Activated T-cell treated with anti-CD3 and anti-CD28 coated beads for 4 hours (primary cell): ENCODE measurements around the gene CARMIL3.
A peak's percentile ranks its signal among the peaks of the same experiment; 100 is the strongest.
"Not testable (repeated sequence)": the region's sequence is repeated elsewhere in the genome, so short reads cannot be mapped to it uniquely, and the experiment has no call there.

Experiments used
- DNase-seq: peaks from one replicate; pipeline ENCODE4 v3.0.0-alpha.2; 2020

Gene CARMIL3

DNA sequence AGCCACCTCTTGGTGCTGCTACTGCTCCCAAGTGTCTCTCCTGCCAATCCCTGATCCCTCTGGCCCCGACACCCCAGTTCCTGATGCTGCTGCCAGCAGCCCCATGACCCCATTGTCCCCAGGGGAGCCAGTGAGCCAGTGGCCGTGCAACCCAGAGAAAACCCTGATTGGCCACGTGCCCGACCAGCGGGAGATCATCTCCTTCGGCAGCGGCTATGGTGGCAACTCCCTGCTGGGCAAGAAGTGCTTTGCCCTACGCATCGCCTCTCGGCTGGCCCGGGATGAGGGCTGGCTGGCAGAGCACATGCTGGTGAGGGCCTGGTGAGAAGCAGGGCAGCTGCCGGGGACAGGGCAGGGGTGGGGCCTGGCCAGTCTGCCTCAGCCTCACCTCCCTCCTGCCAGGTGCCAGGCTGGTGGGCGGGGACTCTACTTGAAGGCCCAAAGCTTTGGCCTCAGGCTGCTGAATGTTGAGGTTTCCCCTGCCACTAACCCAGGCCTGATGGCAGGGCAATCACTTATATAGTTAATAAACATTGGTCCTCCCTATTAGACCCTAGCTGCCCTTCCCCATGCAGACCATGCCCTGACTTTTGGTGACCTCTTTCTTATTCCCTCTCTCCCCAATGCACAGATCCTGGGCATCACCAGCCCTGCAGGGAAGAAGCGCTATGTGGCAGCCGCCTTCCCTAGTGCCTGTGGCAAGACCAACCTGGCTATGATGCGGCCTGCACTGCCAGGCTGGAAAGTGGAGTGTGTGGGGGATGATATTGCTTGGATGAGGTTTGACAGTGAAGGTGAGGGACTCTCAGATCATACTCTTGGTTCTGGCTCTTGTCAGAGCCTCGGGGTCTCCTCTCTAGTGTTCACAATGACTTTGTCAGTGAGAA is 47.4 kb downstream of the CARMIL3 start:
- no peak for DNase-seq

DNA sequence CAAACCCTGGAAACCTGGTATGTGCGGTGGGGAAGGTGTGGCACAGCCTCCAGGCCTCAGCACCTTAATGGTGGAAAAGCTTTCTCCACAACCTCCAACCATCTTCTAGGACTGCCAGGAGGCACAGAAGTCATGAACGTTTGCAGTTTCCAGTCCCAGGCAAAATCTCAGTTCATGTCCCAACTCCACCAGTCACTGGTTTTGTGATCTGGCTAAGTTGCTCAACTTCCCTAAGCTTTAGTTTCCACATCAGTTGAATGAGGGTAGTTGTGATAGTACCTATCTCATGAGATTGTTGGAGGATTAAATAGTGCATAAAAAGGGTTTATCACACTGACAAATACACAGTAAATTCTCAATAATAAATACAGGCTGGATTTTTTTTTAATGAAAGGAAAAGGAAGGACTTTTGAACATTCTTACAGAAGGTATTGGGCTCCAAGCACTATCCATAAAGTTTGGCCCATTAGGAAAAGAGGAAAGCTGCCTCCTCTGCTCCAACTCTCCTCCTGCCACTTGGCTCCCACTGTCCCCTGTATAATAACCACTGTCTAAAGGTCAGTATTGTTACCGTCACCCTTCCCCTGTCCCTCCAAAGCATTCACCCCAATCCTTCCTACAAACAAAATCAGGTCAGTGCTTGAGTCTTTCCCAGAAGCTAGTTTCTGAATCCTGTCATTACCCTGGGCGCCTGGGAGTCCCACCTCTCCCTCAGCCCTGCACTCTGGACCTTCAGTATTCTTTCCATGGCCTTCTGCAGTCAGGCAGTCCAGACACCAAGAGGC is 48.6 kb downstream of the CARMIL3 start:
- no peak for DNase-seq

DNA sequence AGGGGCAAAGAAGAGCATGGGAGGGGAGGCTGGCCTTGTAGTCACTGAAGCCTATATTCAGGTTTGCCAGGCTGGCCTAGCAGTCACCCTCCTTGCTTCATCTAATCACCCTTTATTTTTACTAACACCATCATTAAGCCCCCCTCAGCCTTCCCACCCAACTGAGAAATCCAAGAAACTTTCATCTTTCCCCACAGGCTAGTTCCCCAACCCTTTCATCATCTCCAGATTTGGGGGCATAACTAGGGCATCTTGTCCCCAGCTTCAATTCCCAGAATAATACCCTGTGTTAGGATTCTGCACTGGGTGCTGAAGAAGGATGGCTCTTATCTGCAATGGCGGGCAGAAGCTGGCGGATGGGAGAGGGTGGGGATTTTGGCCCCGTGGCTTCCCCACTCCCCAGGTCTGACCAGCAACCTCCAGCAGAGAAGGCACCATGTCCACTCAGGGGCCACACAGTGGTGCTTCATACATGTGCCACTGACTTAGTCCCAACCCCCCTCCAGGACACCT is 49.2 kb downstream of the CARMIL3 start:
- DNase-seq = no peak

DNA sequence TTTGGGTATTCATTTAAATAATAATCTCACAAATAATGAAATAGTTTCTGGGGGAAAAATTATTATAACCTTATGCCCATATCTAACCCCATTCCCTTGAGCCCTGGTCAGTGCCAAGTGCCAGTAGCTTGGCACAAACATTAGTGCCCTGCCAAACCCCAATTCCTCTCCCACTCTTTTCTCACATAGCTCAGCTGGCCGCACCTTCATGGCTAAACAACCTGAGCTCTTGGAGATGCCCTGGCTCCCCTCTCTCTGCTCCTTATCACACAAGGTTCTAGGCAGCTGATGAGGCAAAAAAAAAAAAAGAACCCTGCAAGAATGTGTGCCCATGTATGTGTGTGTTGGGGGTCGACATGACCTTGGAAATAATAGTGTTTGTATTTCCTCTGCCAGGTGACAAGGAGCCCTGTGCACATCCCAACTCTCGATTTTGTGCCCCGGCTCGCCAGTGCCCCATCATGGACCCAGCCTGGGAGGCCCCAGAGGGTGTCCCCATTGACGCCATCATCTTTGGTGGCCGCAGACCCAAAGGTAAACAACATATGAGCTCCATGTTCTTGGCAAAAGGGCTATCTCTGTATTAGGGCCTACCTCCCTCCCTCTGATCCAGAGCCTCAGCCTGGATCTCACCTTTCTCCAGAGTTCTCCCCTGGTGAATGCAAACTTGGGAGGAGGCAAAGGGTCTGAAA is 50.7 kb downstream of the CARMIL3 start:
- DNase-seq = no peak

DNA sequence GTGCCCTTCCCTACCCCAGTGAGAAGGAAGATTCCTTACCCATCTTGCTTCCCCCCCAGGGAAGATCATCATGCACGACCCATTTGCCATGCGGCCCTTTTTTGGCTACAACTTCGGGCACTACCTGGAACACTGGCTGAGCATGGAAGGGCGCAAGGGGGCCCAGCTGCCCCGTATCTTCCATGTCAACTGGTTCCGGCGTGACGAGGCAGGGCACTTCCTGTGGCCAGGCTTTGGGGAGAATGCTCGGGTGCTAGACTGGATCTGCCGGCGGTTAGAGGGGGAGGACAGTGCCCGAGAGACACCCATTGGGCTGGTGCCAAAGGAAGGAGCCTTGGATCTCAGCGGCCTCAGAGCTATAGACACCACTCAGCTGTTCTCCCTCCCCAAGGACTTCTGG is 51.6 kb downstream of the CARMIL3 start:
- no peak for DNase-seq

DNA sequence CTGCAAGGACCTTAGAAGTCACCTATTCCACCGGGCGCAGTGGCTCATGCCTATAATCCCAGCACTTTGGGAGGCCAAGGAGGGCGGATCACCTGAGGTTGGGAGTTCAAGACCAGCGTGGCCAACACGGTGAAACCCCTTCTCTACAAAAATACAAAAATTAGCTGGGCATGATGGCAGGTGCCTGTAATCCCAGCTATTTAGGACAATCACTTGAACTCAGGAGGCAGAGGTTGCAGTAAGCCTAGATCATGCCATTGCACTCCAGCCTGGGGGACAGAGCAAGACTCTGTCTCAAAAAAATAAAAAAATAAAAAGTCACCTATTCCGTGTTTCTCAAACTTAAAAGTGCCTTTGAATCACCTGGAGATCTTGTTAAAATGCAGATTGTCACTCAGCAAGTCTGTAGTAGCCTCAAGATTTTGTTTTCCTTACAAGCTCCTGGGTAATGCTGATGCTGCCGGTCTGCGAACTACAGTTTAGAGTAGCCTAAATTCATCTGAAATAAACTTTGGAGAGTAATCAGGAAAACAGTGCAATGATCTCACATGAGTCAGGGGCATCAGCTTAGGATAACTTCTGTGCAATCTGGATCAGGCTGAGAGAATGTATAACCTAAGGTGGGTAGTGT is 53.9 kb downstream of the CARMIL3 start:
- DNase-seq = not testable (repeated sequence)

DNA sequence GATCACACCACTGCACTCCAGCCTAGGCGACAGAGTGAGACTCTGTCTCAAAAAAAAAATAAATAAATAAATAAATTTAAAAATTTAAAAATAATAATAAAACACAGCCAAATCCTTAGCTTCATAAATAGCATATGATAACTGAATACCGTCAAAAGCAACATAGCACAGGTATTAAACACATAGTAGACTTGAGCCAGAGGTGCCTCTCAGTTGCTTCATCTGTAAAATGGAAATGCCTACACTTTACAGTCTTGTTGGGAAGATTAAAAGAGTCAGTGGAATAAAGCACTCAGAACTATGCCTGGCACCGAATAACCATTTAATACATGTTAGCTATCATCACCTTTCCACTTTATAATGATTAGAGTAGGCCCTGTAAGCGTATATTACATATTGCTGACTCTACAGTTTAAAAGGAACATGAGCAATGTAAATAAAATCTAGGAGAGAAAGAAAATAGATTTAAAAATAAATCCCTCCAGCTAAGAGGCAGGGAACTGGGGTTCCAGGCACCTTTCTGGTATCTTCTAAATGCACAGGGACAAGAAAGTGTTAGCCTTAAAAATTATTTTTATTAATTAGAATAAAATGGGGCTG is 55.0 kb downstream of the CARMIL3 start:
- no peak for DNase-seq

DNA sequence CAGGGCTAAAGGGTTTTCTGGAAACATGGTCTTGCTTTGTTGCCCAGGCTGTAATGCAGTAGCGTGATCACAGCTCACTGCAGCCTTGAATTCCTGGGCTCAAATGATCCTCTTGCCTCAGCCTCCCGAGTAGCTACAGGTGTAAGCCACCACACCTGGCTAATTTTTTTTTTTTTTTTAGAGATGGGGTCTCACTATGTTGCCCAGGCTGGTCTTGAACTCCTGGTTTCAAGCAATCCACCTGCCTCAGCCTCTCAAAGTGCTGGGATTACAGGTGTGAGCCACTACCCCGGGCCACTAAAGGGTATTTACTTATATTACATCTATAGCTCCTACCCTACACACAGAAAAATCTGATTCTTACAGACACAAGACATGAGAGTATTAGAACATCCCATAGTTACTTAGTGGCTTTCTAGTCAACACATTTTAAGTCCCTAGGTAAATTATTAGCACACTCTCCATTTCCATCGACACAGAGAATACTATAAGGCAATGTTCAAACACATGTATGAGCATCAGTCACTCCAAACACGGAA is 56.6 kb downstream of the CARMIL3 start:
- DNase-seq = no peak

DNA sequence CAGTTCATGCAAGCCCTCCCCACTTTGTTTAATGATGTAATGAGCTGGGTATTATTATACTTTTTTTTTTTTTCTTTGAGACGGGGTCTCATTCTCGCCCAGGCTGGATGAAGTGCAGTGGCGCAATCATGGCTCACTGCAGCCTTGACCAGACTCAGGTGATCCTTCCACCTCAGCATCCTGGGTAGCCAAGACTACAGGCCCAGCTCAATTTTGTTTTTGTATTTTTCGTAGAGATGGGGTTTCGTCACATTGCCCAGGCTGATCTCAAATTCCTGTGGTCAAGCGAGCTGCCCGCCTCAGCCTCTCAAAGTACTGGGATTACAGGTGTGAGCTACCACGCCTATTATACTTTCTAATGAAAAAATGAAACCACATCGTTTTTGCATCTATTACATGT is 58.3 kb downstream of the CARMIL3 start:
- no peak for DNase-seq

DNA sequence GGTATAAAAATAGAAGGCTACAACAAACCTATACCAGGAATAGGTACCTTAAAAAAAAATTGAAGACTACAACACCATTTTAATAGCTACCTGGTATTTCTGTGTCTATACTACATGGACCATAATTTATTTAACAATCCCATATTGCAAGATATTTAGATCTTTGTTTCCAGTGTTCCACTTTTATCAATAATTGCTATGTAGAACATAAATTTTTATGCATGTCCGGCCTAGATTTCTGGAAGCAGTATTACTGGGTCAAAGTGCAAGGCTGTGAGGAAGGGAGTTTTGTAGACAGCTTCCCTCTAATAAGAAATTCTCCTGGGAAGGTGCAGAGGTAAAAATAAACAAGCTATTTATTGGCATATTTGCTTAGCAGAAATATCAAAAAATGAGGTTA is 58.7 kb downstream of the CARMIL3 start:
- DNase-seq = no peak

DNA sequence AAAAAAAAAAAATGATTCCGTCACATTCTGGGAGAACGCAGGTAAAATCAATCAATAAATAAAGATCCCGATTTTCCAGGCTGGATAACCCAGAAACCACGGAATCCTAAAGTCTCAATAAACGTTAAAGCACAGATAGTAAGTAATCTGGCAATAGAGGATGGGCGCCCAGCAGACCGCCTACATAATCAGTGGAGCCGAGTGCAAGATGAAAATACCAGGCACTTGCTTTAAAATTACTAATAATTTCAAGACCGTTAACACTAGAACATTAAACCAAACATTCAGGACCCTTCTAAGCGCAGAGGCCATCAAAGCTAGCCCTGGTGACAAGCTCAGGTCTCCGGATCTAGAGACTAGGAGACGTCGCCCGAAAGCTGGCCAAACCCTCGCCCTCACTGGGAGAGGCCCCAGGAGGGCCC is 61.6 kb downstream of the CARMIL3 start:
- DNase-seq = no peak

DNA sequence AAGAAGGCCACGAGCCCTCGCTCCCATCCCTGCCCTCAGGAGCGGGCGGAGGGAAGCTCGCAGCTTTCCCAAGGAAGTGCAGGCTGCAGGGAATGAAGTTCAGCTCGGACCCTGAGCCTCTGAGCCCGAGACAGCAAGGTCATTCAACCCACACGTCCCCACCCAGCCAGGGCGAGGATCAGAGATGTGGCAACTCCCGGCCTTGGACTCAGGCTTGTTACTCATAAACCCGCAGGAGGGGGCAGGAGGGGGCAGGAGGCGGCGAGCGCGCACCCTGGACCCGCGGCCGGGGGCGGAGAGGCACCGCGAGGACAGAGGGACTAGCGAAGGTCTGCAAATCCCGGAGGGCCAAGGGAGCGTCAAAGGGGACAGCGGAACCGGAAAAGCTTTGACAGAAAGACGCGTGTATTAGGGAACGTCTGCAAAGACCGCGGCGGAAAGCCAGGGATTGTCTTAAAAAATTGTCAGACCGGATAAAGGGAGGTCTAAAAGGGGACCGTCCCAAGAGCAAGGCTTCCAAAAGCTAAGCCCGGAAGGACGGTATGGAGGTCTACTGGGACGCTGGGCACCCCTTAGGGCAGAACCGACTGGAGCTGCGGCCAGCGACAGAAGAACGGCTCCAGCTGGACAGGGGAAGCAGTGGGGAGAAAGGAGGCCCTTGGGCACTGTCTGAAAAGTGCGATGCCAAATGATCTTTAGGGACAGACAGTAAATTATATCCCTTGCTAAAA is 62.2 kb downstream of the CARMIL3 start:
- peak; percentile 50 for DNase-seq

DNA sequence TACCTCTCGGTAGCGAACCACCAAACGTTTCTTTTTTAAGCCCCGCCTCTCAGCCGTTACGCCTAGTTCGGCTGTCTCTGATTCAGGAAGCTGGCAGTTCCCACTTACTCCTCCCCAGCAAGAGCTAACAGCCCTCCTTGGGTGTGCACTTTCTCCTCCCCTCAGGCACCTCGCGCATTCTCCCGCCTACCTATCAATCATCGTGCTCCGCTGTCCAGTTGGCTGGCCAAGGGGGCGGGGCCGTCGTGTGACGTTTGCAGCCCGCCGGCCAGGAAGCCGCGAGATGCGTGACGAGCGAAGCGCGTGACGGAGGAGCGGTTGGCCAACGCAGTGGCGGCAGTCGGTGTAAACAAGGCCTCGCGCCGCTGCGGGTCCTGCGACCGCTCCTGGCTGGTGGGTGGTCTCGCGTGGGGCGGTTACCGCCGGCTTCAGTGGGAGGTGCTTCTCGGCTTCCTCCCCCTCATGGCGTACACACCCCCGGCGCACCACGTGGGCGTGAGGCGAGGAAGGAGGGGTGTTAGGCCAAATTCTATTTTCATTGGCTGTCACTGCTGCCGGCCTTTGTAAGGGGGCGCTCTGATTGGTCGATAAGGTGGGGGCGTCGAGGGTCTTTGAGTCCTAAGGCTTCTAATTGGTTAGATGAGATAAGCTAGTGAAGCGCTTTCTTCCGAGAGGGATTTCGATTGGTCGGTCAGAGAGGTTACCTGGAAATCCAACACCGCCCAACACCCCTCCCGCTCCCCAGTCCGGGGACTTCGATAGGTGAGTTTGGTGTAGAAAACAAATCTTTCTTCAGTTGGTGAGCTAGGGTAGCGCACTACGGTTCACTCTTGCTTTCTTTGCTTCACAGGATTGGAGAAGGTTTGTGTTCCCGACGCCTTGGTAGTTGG is 63.0 kb downstream of the CARMIL3 start, which contains the start of the genes DCAF11 and NRL:
Gene DCAF11 (plus strand): TSS at position 246 of the 890 bp plus-strand sequence. CDS start 818 bp downstream, outside the sequence.
Gene NRL (minus strand): TSS at position 418 of the 890 bp plus-strand sequence. CDS start 32,101 bp downstream, outside the sequence.
- DNase-seq = peak; percentile 99

DNA sequence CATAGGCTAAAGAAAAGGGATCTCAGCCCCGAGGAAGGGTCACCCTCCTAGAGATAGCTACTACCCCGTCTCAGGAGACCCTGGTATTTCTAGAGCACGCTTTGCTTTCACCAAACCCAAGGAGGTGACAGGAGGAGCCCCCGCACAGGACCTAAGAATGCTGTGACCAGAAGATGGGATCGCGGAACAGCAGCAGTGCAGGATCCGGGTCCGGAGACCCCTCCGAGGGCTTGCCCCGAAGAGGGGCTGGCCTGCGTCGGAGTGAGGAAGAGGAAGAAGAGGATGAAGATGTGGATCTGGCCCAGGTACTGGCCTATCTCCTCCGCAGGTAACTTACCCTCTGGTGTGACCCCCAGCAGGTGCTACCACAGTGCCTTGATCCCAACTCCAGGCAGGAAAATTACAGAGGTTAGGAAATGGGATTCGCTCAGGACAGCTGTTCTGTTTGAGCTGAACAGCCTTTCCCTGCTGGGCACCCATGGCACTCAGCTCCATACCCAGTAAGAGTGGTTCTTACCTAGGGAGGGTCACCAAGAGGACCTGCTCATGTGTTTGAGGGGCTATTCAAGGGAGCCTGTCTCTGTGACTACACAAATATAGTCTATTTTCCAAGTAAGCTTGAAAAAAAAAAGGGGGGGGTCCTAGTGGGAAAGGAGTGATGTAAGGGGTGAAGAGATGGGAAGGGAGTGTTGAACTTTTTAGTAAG is 63.8 kb downstream of the CARMIL3 start:
- no peak for DNase-seq

DNA sequence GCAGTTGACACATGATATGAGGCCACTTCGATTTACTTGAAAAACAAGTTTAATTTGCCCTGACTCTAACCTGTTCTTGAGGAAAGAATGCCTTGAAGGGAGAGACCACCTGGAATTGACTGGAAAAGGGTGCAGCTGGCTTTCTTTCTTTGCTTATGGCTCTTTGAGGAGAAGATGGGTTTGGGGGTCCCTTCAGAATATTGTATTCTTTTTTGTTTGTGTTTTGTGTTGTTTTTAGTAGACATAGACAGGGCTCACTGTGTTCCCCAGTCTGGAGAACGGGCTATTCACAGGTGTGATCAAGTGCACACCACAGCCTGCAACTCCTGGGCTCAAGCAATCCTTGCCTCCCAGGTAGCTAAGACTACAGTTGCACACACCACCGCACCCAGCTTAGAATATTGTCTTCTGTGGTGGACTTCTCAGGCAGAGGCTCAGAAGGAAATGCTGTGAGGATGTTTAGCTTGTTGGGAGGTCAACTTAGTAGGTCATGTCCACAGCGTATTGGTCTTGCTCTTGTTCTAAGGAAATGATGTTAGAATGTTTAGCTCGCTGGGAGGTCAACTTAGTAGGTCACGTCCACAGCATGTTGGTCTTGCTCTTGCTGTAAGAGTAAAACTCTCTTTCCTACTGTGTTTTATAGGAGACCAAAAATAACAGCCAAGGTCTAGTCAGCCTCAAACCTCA is 64.5 kb downstream of the CARMIL3 start:
- no peak for DNase-seq

DNA sequence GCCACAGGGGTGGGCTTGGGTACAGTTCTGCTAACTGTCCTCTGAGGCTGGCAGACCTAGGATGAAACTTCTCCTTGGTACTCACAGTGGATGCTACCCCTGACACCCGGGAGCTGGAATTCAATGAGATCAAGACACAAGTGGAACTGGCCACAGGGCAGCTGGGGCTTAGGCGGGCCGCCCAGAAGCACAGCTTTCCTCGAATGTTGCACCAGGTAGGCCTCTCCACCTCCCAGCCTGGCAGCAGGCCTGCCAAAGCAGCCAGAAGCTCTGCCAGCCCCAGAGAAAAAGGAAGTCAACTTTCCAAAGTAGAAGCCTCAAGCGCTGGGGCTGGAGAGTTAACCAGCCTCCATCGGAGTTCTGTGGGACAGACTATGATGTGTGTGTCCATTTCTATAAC is 65.4 kb downstream of the CARMIL3 start:
- no peak for DNase-seq
